ENCODE measurements around the gene TNFAIP8L3.

The TNFAIP8L3 gene

GRCh38 chr15:51090753-51091152 is 4.0 kb downstream of the TNFAIP8L3 start:
- Histone ChIP-seq H3K4ac (ENCODE audit: low read depth, low read length) (no peak overlapping the region), H3K4me1 (ENCODE audit: control insufficient read depth, low read depth, low read length) (no peaks in the 10 kb centered on the region), H3K9ac (ENCODE audit: low read length) (no peak overlapping the region), H3K79me2 (ENCODE audit: control insufficient read depth, insufficient read depth, low read length) (no peaks in the 10 kb centered on the region), H3K27me3 (ENCODE audit: insufficient read depth, low read length, poor library complexity) (peaks cover 33% of the 10 kb centered on the region), H2BK120ac (ENCODE audit: low read depth, low read length) (no peak overlapping the region), H3K4me2 (ENCODE audit: low read length) (no peak overlapping the region), H2AK5ac (ENCODE audit: low read length) (no peak overlapping the region), H3K56ac (ENCODE audit: low read length) (no peak overlapping the region), H3K18ac (ENCODE audit: low read length) (no peak overlapping the region), H3K23ac (ENCODE audit: low read length) (no peak overlapping the region), H3K79me1 (ENCODE audit: low read length) (no peaks in the 10 kb centered on the region), H3K27ac (ENCODE audit: low read depth, low read length) (no peak overlapping the region), H4K5ac (ENCODE audit: low read length) (no peak overlapping the region), H3K4me3 (ENCODE audit: low read length) (no peak overlapping the region), H4K8ac (ENCODE audit: low read depth, low read length) (no peak overlapping the region), H2BK15ac (replicated peaks; ENCODE audit: low read depth) (no peak overlapping the region), H2BK5ac (ENCODE audit: low read length) (no peak overlapping the region), H3K36me3 (ENCODE audit: control insufficient read depth, insufficient read depth, low read length) (no peaks in the 10 kb centered on the region)
- no peak for DNase-seq
- WGBS (ENCODE audit: extremely low coverage, insufficient coverage, low lambda C conversion rate): no CpG with 5 or more reads among the region's 3 CpGs

- Histone ChIP-seq H3K4me3 (ENCODE audit: low read length) (no peak overlapping the region), H3K79me2 (ENCODE audit: control insufficient read depth, insufficient read depth, low read length) (no peaks in the 10 kb centered on the region), H4K5ac (ENCODE audit: low read length) (no peak overlapping the region), H3K79me1 (ENCODE audit: low read length) (no peaks in the 10 kb centered on the region), H2BK120ac (ENCODE audit: low read depth, low read length) (no peak overlapping the region), H3K18ac (ENCODE audit: low read length) (no peak overlapping the region), H2AK5ac (ENCODE audit: low read length) (no peak overlapping the region), H3K27me3 (ENCODE audit: insufficient read depth, low read length, poor library complexity) (peaks cover 27% of the 10 kb centered on the region), H3K4me1 (ENCODE audit: control insufficient read depth, low read depth, low read length) (no peaks in the 10 kb centered on the region), H4K8ac (ENCODE audit: low read depth, low read length) (no peak overlapping the region), H3K23ac (ENCODE audit: low read length) (no peak overlapping the region), H3K27ac (ENCODE audit: low read depth, low read length) (no peak overlapping the region), H2BK15ac (replicated peaks; ENCODE audit: low read depth) (no peak overlapping the region), H2BK5ac (ENCODE audit: low read length) (no peak overlapping the region), H3K4ac (ENCODE audit: low read depth, low read length) (no peak overlapping the region), H3K36me3 (ENCODE audit: control insufficient read depth, insufficient read depth, low read length) (no peaks in the 10 kb centered on the region), H3K56ac (ENCODE audit: low read length) (no peak overlapping the region), H3K4me2 (ENCODE audit: low read length) (no peak overlapping the region), H3K9ac (ENCODE audit: low read length) (no peak overlapping the region)
- WGBS (ENCODE audit: extremely low coverage, insufficient coverage, low lambda C conversion rate): no CpG with 5 or more reads among the region's 4 CpGs
- no peak for DNase-seq
These were observed 4.8 kb downstream of the TNFAIP8L3 start for GRCh38 chr15:51089699-51090453.

- Histone ChIP-seq H3K56ac (ENCODE audit: low read length) (no peak overlapping the region), H4K5ac (ENCODE audit: low read length) (no peak overlapping the region), H3K4me2 (ENCODE audit: low read length) (no peak overlapping the region), H3K27ac (ENCODE audit: low read depth, low read length) (no peak overlapping the region), H2AK5ac (ENCODE audit: low read length) (no peak overlapping the region), H3K9ac (ENCODE audit: low read length) (no peak overlapping the region), H3K79me1 (ENCODE audit: low read length) (no peaks in the 10 kb centered on the region), H3K23ac (ENCODE audit: low read length) (no peak overlapping the region), H3K36me3 (ENCODE audit: control insufficient read depth, insufficient read depth, low read length) (no peaks in the 10 kb centered on the region), H4K8ac (ENCODE audit: low read depth, low read length) (no peak overlapping the region), H2BK5ac (ENCODE audit: low read length) (no peak overlapping the region), H3K4ac (ENCODE audit: low read depth, low read length) (no peak overlapping the region), H3K18ac (ENCODE audit: low read length) (no peak overlapping the region), H3K27me3 (ENCODE audit: insufficient read depth, low read length, poor library complexity) (peaks cover 21% of the 10 kb centered on the region), H2BK120ac (ENCODE audit: low read depth, low read length) (no peak overlapping the region), H3K79me2 (ENCODE audit: control insufficient read depth, insufficient read depth, low read length) (no peaks in the 10 kb centered on the region), H2BK15ac (replicated peaks; ENCODE audit: low read depth) (no peak overlapping the region), H3K4me1 (ENCODE audit: control insufficient read depth, low read depth, low read length) (no peaks in the 10 kb centered on the region), H3K4me3 (ENCODE audit: low read length) (no peak overlapping the region)
- DNase-seq: no peak
- no CpG with 5 or more reads among the region's 1 CpG for WGBS (ENCODE audit: extremely low coverage, insufficient coverage, low lambda C conversion rate)
These were observed 5.7 kb downstream of the TNFAIP8L3 start for GRCh38 chr15:51089041-51089440.

- no peaks in the 10 kb centered on the region for H3K79me1 ChIP-seq (ENCODE audit: low read length)
These were observed 6.1 kb downstream of the TNFAIP8L3 start for GRCh38 chr15:51088585-51088984.

GRCh38 chr15:51087513-51087912 is 7.2 kb downstream of the TNFAIP8L3 start:
- no peak overlapping the region for H3K4ac ChIP-seq (ENCODE audit: low read depth, low read length)
- H3K36me3 ChIP-seq (ENCODE audit: control insufficient read depth, insufficient read depth, low read length): no peaks in the 10 kb centered on the region
- no peak overlapping the region for H3K9ac ChIP-seq (ENCODE audit: low read length)
- H3K27ac ChIP-seq (ENCODE audit: low read depth, low read length): no peak overlapping the region
- no peak overlapping the region for H3K4me2 ChIP-seq (ENCODE audit: low read length)
- H3K79me2 ChIP-seq (ENCODE audit: control insufficient read depth, insufficient read depth, low read length): no peaks in the 10 kb centered on the region
- WGBS (ENCODE audit: extremely low coverage, insufficient coverage, low lambda C conversion rate): no CpG with 5 or more reads among the region's 1 CpG
- peaks cover 6% of the 10 kb centered on the region for H3K27me3 ChIP-seq (ENCODE audit: insufficient read depth, low read length, poor library complexity)
- no peak overlapping the region for H3K56ac ChIP-seq (ENCODE audit: low read length)
- no peaks in the 10 kb centered on the region for H3K4me1 ChIP-seq (ENCODE audit: control insufficient read depth, low read depth, low read length)
- H2AK5ac ChIP-seq (ENCODE audit: low read length): no peak overlapping the region
- no peak overlapping the region for H3K23ac ChIP-seq (ENCODE audit: low read length)
- no peak overlapping the region for H3K18ac ChIP-seq (ENCODE audit: low read length)
- H2BK15ac ChIP-seq (replicated peaks; ENCODE audit: low read depth): no peak overlapping the region
- no peak for DNase-seq
- no peak overlapping the region for H3K4me3 ChIP-seq (ENCODE audit: low read length)
- no peak overlapping the region for H2BK5ac ChIP-seq (ENCODE audit: low read length)
- H4K5ac ChIP-seq (ENCODE audit: low read length): no peak overlapping the region
- no peaks in the 10 kb centered on the region for H3K79me1 ChIP-seq (ENCODE audit: low read length)
- no peak overlapping the region for H4K8ac ChIP-seq (ENCODE audit: low read depth, low read length)
- no peak overlapping the region for H2BK120ac ChIP-seq (ENCODE audit: low read depth, low read length)

More at GRCh38 chr15:51088585-51088984, 6.1 kb downstream of the TNFAIP8L3 start:
- WGBS (ENCODE audit: extremely low coverage, insufficient coverage, low lambda C conversion rate): no CpG with 5 or more reads among the region's 2 CpGs
- no peak overlapping the region for H3K56ac ChIP-seq (ENCODE audit: low read length)
- DNase-seq: no peak
- peaks cover 17% of the 10 kb centered on the region for H3K27me3 ChIP-seq (ENCODE audit: insufficient read depth, low read length, poor library complexity)
- H3K79me2 ChIP-seq (ENCODE audit: control insufficient read depth, insufficient read depth, low read length): no peaks in the 10 kb centered on the region
- H2BK15ac ChIP-seq (replicated peaks; ENCODE audit: low read depth): no peak overlapping the region
- no peak overlapping the region for H3K4me3 ChIP-seq (ENCODE audit: low read length)
- no peaks in the 10 kb centered on the region for H3K36me3 ChIP-seq (ENCODE audit: control insufficient read depth, insufficient read depth, low read length)
- no peak overlapping the region for H4K8ac ChIP-seq (ENCODE audit: low read depth, low read length)
- H2BK5ac ChIP-seq (ENCODE audit: low read length): no peak overlapping the region
- no peak overlapping the region for H3K4ac ChIP-seq (ENCODE audit: low read depth, low read length)
- H4K5ac ChIP-seq (ENCODE audit: low read length): no peak overlapping the region
- H3K4me2 ChIP-seq (ENCODE audit: low read length): no peak overlapping the region
- H3K18ac ChIP-seq (ENCODE audit: low read length): no peak overlapping the region
- no peak overlapping the region for H3K27ac ChIP-seq (ENCODE audit: low read depth, low read length)
- no peak overlapping the region for H2BK120ac ChIP-seq (ENCODE audit: low read depth, low read length)
- no peak overlapping the region for H3K23ac ChIP-seq (ENCODE audit: low read length)
- no peak overlapping the region for H2AK5ac ChIP-seq (ENCODE audit: low read length)
- no peak overlapping the region for H3K9ac ChIP-seq (ENCODE audit: low read length)
- no peaks in the 10 kb centered on the region for H3K4me1 ChIP-seq (ENCODE audit: control insufficient read depth, low read depth, low read length)

DNA sequence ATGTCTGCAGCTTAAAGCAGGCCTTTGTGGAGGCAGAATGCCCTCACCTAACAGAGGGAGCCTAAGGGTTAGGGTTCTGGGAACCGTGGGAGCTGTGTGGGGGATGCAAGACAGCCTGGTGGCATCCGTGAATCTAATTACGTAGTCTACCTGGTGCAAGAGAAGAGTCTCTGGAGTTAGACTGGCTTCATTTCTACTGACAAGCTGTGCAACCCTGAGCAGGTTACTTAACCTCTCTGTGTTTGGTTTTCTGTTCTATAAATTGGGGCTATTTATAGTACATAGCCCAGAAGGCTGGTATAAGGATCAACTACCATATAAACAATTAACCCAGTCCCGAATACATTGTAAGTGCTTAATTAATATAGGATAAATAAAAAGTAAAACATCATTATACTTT is 8.3 kb downstream of the TNFAIP8L3 start:
- H3K18ac ChIP-seq (ENCODE audit: low read length): no peak overlapping the region
- no peak overlapping the region for H4K8ac ChIP-seq (ENCODE audit: low read depth, low read length)
- no peaks in the 10 kb centered on the region for H3K4me1 ChIP-seq (ENCODE audit: control insufficient read depth, low read depth, low read length)
- no peaks in the 10 kb centered on the region for H3K79me2 ChIP-seq (ENCODE audit: control insufficient read depth, insufficient read depth, low read length)
- H3K4ac ChIP-seq (ENCODE audit: low read depth, low read length): no peak overlapping the region
- H3K36me3 ChIP-seq (ENCODE audit: control insufficient read depth, insufficient read depth, low read length): no peaks in the 10 kb centered on the region
- H3K27ac ChIP-seq (ENCODE audit: low read depth, low read length): no peak overlapping the region
- no peak overlapping the region for H3K4me3 ChIP-seq (ENCODE audit: low read length)
- H3K27me3 ChIP-seq (ENCODE audit: insufficient read depth, low read length, poor library complexity): no peaks in the 10 kb centered on the region
- H3K9ac ChIP-seq (ENCODE audit: low read length): no peak overlapping the region
- H4K5ac ChIP-seq (ENCODE audit: low read length): no peak overlapping the region
- no peaks in the 10 kb centered on the region for H3K79me1 ChIP-seq (ENCODE audit: low read length)
- no peak overlapping the region for H3K4me2 ChIP-seq (ENCODE audit: low read length)
- DNase-seq: no peak
- no peak overlapping the region for H2BK15ac ChIP-seq (replicated peaks; ENCODE audit: low read depth)
- no CpG with 5 or more reads among the region's 4 CpGs for WGBS (ENCODE audit: extremely low coverage, insufficient coverage, low lambda C conversion rate)
- H2BK5ac ChIP-seq (ENCODE audit: low read length): no peak overlapping the region
- no peak overlapping the region for H2AK5ac ChIP-seq (ENCODE audit: low read length)
- H3K56ac ChIP-seq (ENCODE audit: low read length): no peak overlapping the region
- H2BK120ac ChIP-seq (ENCODE audit: low read depth, low read length): no peak overlapping the region
- H3K23ac ChIP-seq (ENCODE audit: low read length): no peak overlapping the region

Measured in mesendoderm (in vitro differentiated cells).